Activated CD4-positive, alpha-beta T cell treated with anti-CD3 and anti-CD28 coated beads for 1 hour (primary cell): Measurements from ENCODE around the gene CCDC15.
"Not testable (repeated sequence)": the region's sequence is repeated elsewhere in the genome, so short reads cannot be mapped to it uniquely, and the experiment has no call there.

Experiments used
- DNase-seq: peaks from one replicate; pipeline ENCODE4 v3.0.0-alpha.2; 2020

The CCDC15 gene

GRCh38 chr11:125085301-125086081 lies 131.5 kb downstream of the CCDC15 start:
- DNase-seq: peak; percentile 4

GRCh38 chr11:125086633-125087296 lies 132.8 kb downstream of the CCDC15 start:
- DNase-seq: peak; percentile 2

GRCh38 chr11:125088123-125088522 lies 134.1 kb downstream of the CCDC15 start:
- no peak for DNase-seq

- DNase-seq: no peak
Observed at GRCh38 chr11:125088576-125089455, 134.8 kb downstream of the CCDC15 start.

GRCh38 chr11:125089481-125089880 lies 135.5 kb downstream of the CCDC15 start:
- DNase-seq: not testable (repeated sequence)

- not testable (repeated sequence) for DNase-seq
Observed at GRCh38 chr11:125090151-125090550, 136.1 kb downstream of the CCDC15 start.

- no peak for DNase-seq
Observed at GRCh38 chr11:125090816-125091215, 136.8 kb downstream of the CCDC15 start.
